ENCODE results near the gene BUD31.

- TF ChIP-seq, protein P1, sequence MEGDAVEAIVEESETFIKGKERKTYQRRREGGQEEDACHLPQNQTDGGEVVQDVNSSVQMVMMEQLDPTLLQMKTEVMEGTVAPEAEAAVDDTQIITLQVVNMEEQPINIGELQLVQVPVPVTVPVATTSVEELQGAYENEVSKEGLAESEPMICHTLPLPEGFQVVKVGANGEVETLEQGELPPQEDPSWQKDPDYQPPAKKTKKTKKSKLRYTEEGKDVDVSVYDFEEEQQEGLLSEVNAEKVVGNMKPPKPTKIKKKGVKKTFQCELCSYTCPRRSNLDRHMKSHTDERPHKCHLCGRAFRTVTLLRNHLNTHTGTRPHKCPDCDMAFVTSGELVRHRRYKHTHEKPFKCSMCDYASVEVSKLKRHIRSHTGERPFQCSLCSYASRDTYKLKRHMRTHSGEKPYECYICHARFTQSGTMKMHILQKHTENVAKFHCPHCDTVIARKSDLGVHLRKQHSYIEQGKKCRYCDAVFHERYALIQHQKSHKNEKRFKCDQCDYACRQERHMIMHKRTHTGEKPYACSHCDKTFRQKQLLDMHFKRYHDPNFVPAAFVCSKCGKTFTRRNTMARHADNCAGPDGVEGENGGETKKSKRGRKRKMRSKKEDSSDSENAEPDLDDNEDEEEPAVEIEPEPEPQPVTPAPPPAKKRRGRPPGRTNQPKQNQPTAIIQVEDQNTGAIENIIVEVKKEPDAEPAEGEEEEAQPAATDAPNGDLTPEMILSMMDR (IDR thresholded peaks at IDR 0.05; ENCODE audit: low read depth, low read length, missing input control): no peak
- TF ChIP-seq ATF3 (IDR thresholded peaks at IDR 0.05) (no peak), JUND (IDR thresholded peaks at IDR 0.05) (no peak), FOXA1 (IDR thresholded peaks at IDR 0.05) (no peak)
Measured at GRCh38 chr7:99372275-99373090, 36.3 kb upstream of the BUD31 start.

Measured in liver (tissue), 3 donors.